B cell (primary cell): ENCODE measurements around the gene NOTUM. TPM values are rescaled to one million over a fixed set of nuclear protein-coding genes. Genes with fewer than 3 reads are reported as not detected.

Source experiments
- ATAC-seq: fragments of 200-7000 bp; cut with Tn5 transposase; one replicate; pipeline ENCODE4 v1.10.0; 2021; ENCODE audit warnings: low read depth, mild to moderate bottlenecking, moderate number of reproducible peaks, moderate library complexity
- CTCF ChIA-PET: fragments of 350-600 bp; sonication (Branson Sonifier 250); formaldehyde crosslinking; loops from one replicate; lab custom pipeline; 2021; ENCODE audit warnings: antibody characterized with exemption, inconsistent platforms; lab: Charles Lee
- POLR2A ChIA-PET: fragments of 350-600 bp; sonication (Branson Sonifier 250); formaldehyde crosslinking; loops from one replicate; lab custom pipeline; 2021; ENCODE audit warnings: antibody characterized with exemption; lab: Charles Lee
- DNase-seq: peaks from one replicate; pipeline ENCODE4 v3.0.0; 2013
- H2AFZ ChIP-seq: 2 replicates; pipeline ENCODE4 v1.6.1; 2012; ENCODE audit warnings: mild to moderate bottlenecking, low read depth, low read length; ENCODE audit not compliant: insufficient read depth, poor library complexity, severe bottlenecking
- H3K27ac ChIP-seq, 2 donors: 1 replicate in 1 of 2; 2 replicates in 1 of 2; pipeline ENCODE4 v1.5.1; 2012 to 2013; ENCODE audit warnings: low read length in 2 of 2, mild to moderate bottlenecking in 2 of 2, moderate library complexity in 1 of 2
- H3K27me3 ChIP-seq, 4 experiments: fragments of 200-600 bp in 1 of 4; sonication (generic) in 1 of 4; replicated peaks in 1 of 4; 1 replicate in 2 of 4; 2 replicates in 2 of 4; pipeline versions ENCODE4 v1.6.1 to v1.7.0; 2013 to 2016; ENCODE audit warnings: low read length in 3 of 4, mild to moderate bottlenecking in 2 of 4, mixed read lengths in 1 of 4, moderate library complexity in 1 of 4; ENCODE audit not compliant: insufficient read depth in 4 of 4, control insufficient read depth in 3 of 4; ENCODE audit errors: control extremely low read depth in 1 of 4
- H3K36me3 ChIP-seq, 2 experiments: replicated peaks in 1 of 2; 1 replicate in 1 of 2; 2 replicates in 1 of 2; pipeline versions ENCODE4 v1.6.1 to v1.7.1; 2013; ENCODE audit warnings: low read length in 1 of 2; ENCODE audit not compliant: insufficient read depth in 2 of 2, control insufficient read depth in 1 of 2; ENCODE audit errors: control extremely low read depth in 1 of 2, extremely low read depth in 1 of 2
- H3K4me1 ChIP-seq, 2 donors: fragments of 200-600 bp in 1 of 2; sonication (generic) in 1 of 2; 1 replicate in 1 of 2; 2 replicates in 1 of 2; pipeline versions ENCODE4 v1.5.1 to v1.6.1; 2013 to 2017; ENCODE audit warnings: low read length in 2 of 2; ENCODE audit not compliant: control insufficient read depth in 2 of 2, insufficient read depth in 2 of 2
- H3K4me2 ChIP-seq: replicated peaks from 2 replicates; pipeline ENCODE3; 2012; ENCODE audit warnings: mild to moderate bottlenecking, low read depth, low read length; ENCODE audit not compliant: poor library complexity, severe bottlenecking
- H3K4me3 ChIP-seq, 5 experiments: fragments of 200-600 bp in 1 of 5; sonication (generic) in 1 of 5; 1 replicate in 3 of 5; 2 replicates in 2 of 5; pipeline versions ENCODE4 v1.5.1 to v1.7.0; 2011 to 2016; ENCODE audit warnings: low read length in 4 of 5, mild to moderate bottlenecking in 4 of 5, low read depth in 2 of 5, control low read depth in 1 of 5, moderate library complexity in 1 of 5; ENCODE audit not compliant: insufficient read depth in 1 of 5; ENCODE audit errors: control extremely low read depth in 1 of 5, extremely low read depth in 1 of 5
- H3K79me2 ChIP-seq: fragments of 200-600 bp; sonication (generic); one replicate; pipeline ENCODE4 v1.6.0; 2016; ENCODE audit warnings: low read length; ENCODE audit not compliant: control insufficient read depth, insufficient read depth
- H3K9ac ChIP-seq: fragments of 200-600 bp; sonication (generic); 2 replicates; pipeline ENCODE4 v1.6.1; 2017; ENCODE audit warnings: mild to moderate bottlenecking, low read length, moderate library complexity
- H3K9me3 ChIP-seq, 3 donors: one replicate each; pipeline versions ENCODE4 v1.6.1 to v1.7.1; 2013; ENCODE audit warnings: low read length in 2 of 3; ENCODE audit not compliant: control insufficient read depth in 2 of 3, insufficient read depth in 1 of 3; ENCODE audit errors: control extremely low read depth in 1 of 3
- H4K20me1 ChIP-seq: 2 replicates; pipeline ENCODE4 v1.6.0; 2012; ENCODE audit warnings: mild to moderate bottlenecking, low read length; ENCODE audit not compliant: insufficient read depth, control insufficient read depth, poor library complexity, severe bottlenecking
- H3K27ac Mint-ChIP-seq: one replicate; pipeline ENCODE4 v1.8.0; 2021; ENCODE audit warnings: mixed read lengths
- H3K27me3 Mint-ChIP-seq: one replicate; pipeline ENCODE4 v1.8.0; 2021; ENCODE audit warnings: mixed read lengths
- H3K4me1 Mint-ChIP-seq: one replicate; pipeline ENCODE4 v1.8.0; 2021; ENCODE audit warnings: mixed read lengths
- H3K4me3 Mint-ChIP-seq: one replicate; pipeline ENCODE4 v1.8.0; 2021; ENCODE audit warnings: mixed read lengths
- H3K9me3 Mint-ChIP-seq: one replicate; pipeline ENCODE4 v1.8.0; 2022; ENCODE audit warnings: mixed read lengths; ENCODE audit not compliant: insufficient read depth
- CTCF ChIP-seq: fragments of 200-600 bp; IDR thresholded peaks from one replicate; pipeline ENCODE4 v1.8.0; 2022; ENCODE audit warnings: antibody characterized with exemption, mild to moderate bottlenecking
- EZH2 ChIP-seq: IDR thresholded peaks from 2 replicates; pipeline ENCODE4 v1.6.1; 2012; ENCODE audit warnings: borderline replicate concordance, low read depth, mild to moderate bottlenecking, moderate library complexity, low read length; ENCODE audit not compliant: insufficient read depth, poor library complexity, severe bottlenecking
- WGBS: methylation state at CpG from one replicate; pipeline ENCODE4 v1.1.5; 2013; ENCODE audit warnings: missing lambda C conversion rate; ENCODE audit not compliant: insufficient coverage; 5-methylcytosine and 5-hydroxymethylcytosine counted together
- intact Hi-C: fragments of 100-400 bp; cut with micrococcal nuclease; formaldehyde crosslinking; loops from one replicate; pipeline ENCODE4 v1.10.0; 2022
- polyA plus RNA-seq: library from polyadenylated mRNA; depleted of rRNA; stranded (reverse); fragments of >200 nt; gene quantifications from 2 replicates; pipeline ENCODE4 v1.2.3, GENCODE V29; 2012
- total RNA-seq, 2 donors: library from RNA; stranded (reverse); fragments of 120-200 nt in 1 of 2; gene quantifications; 1 replicate in 1 of 2; 2 replicates in 1 of 2; pipeline versions ENCODE4 v1.2.3 to v1.2.4, GENCODE V29; 2013 to 2022

NOTUM gene
- total and polyA plus RNA-seq, 2 donors (not counting 1 experiment from before 2014, with no cell fraction given) = not detected

GRCh38 chr17:81966343-81967243, 5.6 kb upstream of the NOTUM start:
- H3K4me3 Mint-ChIP-seq = peak overlapping the region; percentile 23
- Histone ChIP-seq H3K4me1 (peaks cover 24 to 27% of the 10 kb centered on the region in 2 donors), H3K27ac (no peak overlapping the region), H3K36me3 (no peaks in the 10 kb centered on the region), H3K4me3 (no peak overlapping the region), H4K20me1 (no peaks in the 10 kb centered on the region), H3K4me2 (peak overlapping the region; percentile 83), H3K9ac (no peak overlapping the region), H2AFZ (peak overlapping the region; percentile 71), H3K79me2 (no peaks in the 10 kb centered on the region), H3K27me3 (peaks cover 0 to 21% (median 4%) of the 10 kb centered on the region in 4 experiments), H3K9me3 (peaks cover 0 to 3% (median 0%) of the 10 kb centered on the region in 3 donors)
- WGBS = 9% methylated on average over 38 of the region's 41 CpGs
- CTCF ChIA-PET = interaction anchor here (0.6 to 1.3 kb wide), 5 partner anchors 8 to 632 kb away, joined by 3 to 4 read pairs (median 3); no protein-coding TSS in a partner anchor
- DNase-seq (peak; percentile 59), ATAC-seq (peak; percentile 38)
- POLR2A ChIA-PET = interaction anchor here (1.1 to 2.7 kb wide), 2 partner anchors 11 to 59 kb away, joined by 3 to 28 read pairs; partner anchors contain the start of gene ASPSCR1
- peaks cover 15% of the 10 kb centered on the region for H3K4me1 Mint-ChIP-seq
- intact Hi-C loops = no loop called here
- TF ChIP-seq EZH2 (no peak), CTCF (no peak)
- H3K27ac Mint-ChIP-seq = no peak overlapping the region
- H3K27me3 Mint-ChIP-seq = peaks cover 5% of the 10 kb centered on the region
- H3K9me3 Mint-ChIP-seq = no peaks in the 10 kb centered on the region
